Activated CD4-positive, alpha-beta T cell treated with anti-CD3 and anti-CD28 coated beads, Interleukin-2, Interleukin-6, amounts not matched to agents 100 ng/mL and 50 ng/mL, durations not matched to agents 16 hours and 8 hours (primary cell): ENCODE data around the gene POLR3E.
"Not testable (repeated sequence)": the region's sequence is repeated elsewhere in the genome, so short reads cannot be mapped to it uniquely, and the experiment has no call there.

ENCODE experiments used
- DNase-seq: peaks from one replicate; pipeline ENCODE4 v3.0.0-alpha.2; 2020

POLR3E gene

DNA sequence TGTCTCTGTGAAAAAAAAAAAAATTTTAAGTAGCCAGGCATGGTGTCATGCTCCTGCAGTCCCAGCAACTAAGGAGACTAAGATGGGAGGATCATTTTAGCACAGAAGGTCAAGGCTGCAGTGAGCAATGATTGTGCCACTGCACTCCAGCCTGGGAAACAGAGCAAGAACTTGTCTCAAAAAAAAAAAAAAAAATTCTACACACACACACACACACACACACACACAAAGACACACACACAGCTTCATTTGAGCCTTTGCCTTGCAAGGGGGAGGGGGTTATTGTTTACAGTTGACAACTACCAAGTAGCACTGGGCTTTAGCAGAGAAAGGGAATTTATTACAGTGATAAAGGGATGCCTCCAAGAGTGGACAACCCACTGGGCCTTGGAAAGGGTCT lies 4.9 kb upstream of the POLR3E start:
- no peak for DNase-seq

GRCh38 chr16:22293137-22294106 lies 3.8 kb upstream of the POLR3E start:
- no peak for DNase-seq

GRCh38 chr16:22296225-22297113 lies 740 bp upstream of the POLR3E start:
- DNase-seq, result peak; percentile 9

DNA sequence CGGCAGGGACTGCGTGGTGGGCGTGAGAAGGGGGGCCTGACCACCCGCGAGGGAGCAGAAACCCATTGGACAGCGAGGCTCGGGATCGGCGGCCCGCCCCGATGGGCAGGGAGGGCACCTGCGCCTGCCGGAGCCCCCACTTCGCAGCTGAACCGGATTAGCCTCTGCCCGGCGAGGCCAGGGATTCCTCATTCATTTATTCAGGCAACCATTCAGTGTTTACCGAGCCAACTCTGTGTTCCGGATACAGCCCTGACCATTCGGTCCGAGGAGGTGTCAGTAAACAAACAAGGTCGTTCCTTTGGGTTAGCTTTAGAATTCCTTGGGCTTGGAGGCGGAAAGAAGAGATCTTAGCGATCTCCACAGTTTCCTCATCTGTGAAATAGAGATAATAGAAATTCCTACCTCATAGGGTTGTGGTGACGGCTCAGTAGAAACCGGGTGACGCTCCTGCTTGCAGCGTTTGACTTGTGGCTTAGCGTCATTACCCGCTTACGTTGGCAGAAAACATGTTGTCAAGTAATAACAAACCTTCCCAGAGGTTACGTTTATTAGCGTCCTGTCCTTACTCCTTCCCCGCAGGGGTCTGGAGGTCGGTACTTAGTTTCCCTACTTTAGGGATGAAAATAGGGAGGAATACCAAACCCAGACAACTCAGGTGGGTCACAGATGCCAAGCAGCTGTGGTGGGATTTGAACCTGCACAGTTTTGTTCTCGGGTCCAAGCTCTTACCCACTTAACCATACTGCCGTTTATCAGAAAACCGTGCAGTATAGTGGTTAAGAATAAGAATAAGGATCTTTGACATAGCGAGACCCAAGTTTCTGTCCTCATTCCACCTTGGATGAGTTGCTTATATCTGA lies 893 bp downstream of the POLR3E start:
- DNase-seq, result peak; percentile 89

DNA sequence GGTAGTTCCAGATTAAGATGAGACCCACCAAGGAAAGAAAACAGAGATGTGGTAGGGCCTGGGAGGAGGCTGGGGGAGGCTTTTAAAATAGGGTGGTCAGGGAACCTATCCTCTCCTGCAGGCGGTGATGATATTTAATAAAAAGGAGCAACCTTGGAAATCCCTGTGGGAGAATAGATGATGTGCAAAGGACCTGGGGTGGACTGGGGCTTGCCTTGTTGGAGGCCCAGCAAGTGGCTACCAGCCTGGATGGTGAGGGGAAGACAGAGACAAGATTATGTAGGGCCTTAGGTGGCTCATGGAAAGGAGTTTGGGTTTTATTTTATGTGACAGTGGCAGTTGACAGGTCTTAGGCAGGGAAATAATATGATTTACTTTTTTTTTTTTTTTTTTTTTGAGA lies 1.8 kb downstream of the POLR3E start:
- DNase-seq, result no peak

DNA sequence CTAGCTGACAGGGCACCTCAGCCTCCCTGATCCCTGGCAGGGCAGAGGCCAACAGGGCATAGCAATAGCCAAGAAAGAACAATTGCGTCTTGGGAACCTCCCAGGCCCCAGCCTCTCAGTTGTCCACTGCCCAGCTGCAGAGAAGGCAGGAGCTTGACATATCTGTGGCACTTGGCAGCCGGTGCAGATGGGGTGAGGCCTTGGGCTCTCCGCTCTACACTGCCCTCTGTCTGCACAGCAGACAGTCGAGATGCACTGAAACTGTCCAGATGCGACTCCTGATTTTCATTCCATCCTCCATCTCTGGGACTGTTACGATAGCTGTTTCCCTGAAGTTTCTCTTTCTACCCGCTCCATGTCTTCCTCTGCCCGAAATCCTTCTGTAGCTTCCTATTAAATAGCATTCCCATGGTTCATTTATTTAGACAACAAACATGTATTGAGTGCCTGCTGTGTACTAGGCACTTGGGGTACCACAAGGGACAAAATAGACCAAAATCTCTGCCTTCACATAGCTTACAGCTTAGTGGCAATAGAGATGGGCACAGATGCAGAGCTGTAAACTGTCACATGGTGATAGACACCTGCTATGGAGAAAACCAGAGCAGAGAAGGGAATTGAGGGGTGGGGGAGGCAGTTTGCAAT lies 3.3 kb downstream of the POLR3E start:
- peak; percentile 62 for DNase-seq

DNA sequence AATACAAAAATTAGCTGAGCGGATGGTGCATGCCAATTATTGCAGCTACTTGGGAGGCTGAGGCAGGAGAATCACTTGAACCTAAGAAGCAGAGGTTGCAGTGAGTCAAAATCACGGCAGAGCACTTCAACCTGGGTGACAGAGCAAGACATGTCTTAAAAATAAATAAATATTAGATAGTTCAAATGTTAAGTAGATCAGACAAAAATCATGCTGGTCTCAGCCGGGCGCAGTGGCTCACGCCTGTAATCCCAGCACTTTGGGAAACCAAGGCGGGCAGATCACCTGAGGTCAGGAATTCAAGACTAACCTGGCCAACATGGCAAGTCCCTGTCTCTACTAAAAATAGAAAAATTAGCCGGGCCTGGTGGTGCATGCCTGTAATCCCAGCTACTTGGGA lies 4.2 kb downstream of the POLR3E start:
- DNase-seq, result not testable (repeated sequence)

- DNase-seq, result no peak
Measured at GRCh38 chr16:22302776-22303363, 5.7 kb downstream of the POLR3E start.

DNA sequence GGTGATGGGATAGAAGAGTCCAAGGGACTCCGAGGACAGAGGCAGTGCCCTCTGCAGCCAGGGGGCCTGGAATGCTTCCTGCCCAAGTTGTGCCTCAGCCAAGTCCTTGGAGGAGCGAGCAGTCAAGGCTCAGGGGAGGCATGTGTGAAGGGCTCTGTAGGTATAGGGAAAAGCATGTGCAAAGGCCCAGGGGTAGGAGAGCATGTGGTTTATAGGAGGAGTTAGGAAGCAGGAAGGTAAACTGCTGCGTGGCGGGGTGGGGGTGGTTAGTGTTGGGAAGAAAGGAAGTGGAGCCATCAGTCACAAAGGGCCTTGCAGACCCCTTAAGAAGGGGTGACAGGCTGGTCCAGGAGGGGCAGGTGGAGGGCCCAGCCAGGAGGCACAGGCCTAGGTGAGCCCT lies 7.2 kb downstream of the POLR3E start:
- no peak for DNase-seq

DNA sequence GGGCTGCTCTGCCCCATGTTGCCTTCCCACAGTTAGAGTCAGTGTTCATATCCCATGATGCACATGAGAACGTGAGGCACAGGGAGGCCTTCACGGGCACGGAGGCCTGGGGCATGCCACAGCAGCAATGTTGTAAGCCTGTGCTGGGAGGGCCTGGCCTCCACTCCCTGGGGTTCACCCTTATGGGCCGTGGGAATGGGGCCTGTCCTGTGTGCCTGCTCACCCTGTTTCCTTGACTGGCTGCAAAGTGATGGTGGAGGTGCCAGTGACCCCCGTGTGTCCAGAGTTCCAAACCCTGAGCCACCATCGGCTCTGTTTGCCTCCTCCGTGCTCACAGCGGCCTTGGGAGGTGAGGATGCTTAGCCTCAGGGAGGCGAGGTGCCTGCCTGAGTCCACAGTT lies 9.6 kb downstream of the POLR3E start:
- DNase-seq, result no peak

- DNase-seq, result no peak
Measured at GRCh38 chr16:22307838-22308237, 10.6 kb downstream of the POLR3E start.

GRCh38 chr16:22308824-22309520 lies 11.8 kb downstream of the POLR3E start:
- no peak for DNase-seq

DNA sequence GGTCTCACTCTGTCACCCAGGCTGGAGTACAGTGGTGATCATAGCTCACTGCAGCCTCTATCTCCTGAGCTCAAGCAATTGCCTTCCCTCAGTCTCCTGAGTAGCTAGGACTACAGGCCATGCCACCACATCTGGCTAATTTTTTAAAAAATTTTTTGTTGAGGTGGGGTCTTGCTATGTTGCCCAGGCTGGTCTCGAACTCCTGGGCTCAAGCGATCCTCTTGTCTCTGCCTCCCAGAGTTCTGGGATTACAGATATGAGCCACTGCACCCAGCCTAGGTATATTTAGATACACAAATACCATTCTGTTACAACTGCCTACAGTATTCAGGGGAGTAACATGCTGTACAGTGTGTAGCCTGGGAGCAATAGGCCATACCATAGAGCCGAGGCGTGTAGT lies 14.3 kb downstream of the POLR3E start:
- DNase-seq, result no peak

- no peak for DNase-seq
Measured at GRCh38 chr16:22312897-22313781, 15.9 kb downstream of the POLR3E start.

DNA sequence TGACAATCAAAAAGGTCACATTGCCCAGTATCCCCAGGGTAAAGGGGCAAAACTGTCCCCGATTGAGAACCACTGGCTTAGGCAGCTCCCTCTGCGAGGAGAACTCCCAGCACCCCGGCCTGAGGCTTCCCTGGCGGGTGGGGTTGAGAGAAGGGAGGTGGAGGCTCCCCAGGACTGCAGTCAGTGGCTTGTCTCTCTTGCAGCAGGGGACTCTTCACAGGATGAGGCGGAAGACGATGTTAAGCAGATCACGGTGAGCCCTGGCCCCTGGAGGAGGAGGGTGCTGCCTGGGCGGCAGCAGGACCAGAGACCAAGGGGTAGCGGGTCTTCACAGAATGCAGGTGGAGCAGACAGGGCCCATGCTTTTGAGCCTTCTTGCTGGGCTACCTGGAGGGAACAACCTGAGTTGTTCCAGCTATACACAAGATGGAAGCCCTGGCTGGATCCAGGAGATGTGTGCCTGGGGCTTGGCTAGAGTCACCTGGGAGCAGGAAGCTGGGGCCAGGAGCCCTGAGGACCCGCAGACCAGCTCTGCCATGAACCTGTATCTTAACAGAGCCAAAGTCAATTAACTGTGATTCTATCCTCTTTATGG lies 16.8 kb downstream of the POLR3E start:
- no peak for DNase-seq

- DNase-seq, result no peak
Measured at GRCh38 chr16:22314661-22315626, 17.7 kb downstream of the POLR3E start.

GRCh38 chr16:22315979-22316378 lies 18.8 kb downstream of the POLR3E start:
- no peak for DNase-seq

DNA sequence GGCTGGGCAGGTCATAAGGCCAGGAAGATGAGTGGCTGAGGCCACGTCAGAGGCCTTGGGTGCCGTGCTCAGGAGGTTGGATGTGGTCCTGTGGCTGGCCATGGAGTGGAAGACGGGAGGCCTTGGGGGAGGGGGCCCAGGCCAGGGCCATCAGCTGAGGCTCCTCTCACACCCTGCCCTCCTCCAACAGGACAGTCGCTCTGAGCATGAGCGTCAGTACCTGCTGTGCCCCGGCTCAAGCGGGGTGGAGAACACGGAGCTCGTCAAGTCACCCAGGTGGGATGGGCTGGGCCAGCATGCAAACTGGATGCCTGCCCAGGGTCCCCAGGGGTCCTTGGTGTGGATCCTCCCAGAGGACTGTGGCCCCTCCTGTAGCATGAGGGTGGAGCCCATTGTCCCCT lies 19.2 kb downstream of the POLR3E start:
- DNase-seq, result no peak
